ENCODE data around the gene CIBAR2. TPM values are rescaled to one million over a fixed set of nuclear protein-coding genes. Genes with fewer than 3 reads are reported as not detected.

CIBAR2 gene
- total and polyA plus RNA-seq, 2 experiments from 2014 or later = not detected

- ATAC-seq (no peak), DNase-seq (ENCODE audit: low spot score) (no peak)
- TF ChIP-seq NANOG (IDR thresholded peaks at IDR 0.05; ENCODE audit: borderline replicate concordance) (no peak), REST (IDR thresholded peaks at IDR 0.05; ENCODE audit: unreplicated experiment) (no peak), ZNF331 (CRISPR knock-in tag; IDR thresholded peaks at IDR 0.05; ENCODE audit: low read depth) (no peak), CTCF (conservative IDR thresholded peaks at IDR 0.05; ENCODE audit: low read depth in 2 of 2) (no peak), ZNF462 (CRISPR knock-in tag; IDR thresholded peaks at IDR 0.05) (no peak), STAT1 (IDR thresholded peaks at IDR 0.05; ENCODE audit: unreplicated experiment) (no peak), POLR2AphosphoS5 (IDR thresholded peaks at IDR 0.05; ENCODE audit: low read depth) (no peak), ZNF114 (CRISPR knock-in tag; IDR thresholded peaks at IDR 0.05) (no peak), EZH2 (IDR thresholded peaks at IDR 0.05; ENCODE audit: low read depth, unreplicated experiment) (no peak), EZH2phosphoT487 (IDR thresholded peaks at IDR 0.05; ENCODE audit: unreplicated experiment) (no peak), CREB1 (CRISPR knock-in tag; IDR thresholded peaks at IDR 0.05; ENCODE audit: low read depth) (no peak), ETS1 (IDR thresholded peaks at IDR 0.05) (no peak), JUNB (IDR thresholded peaks at IDR 0.05; ENCODE audit: unreplicated experiment) (no peak)
These were observed 28.3 kb upstream of the CIBAR2 start for GRCh38 chr16:85140455-85141012.

More at GRCh38 chr16:85140455-85141012, 28.3 kb upstream of the CIBAR2 start:
- no peaks in the 10 kb centered on the region for H3K36me3 Mint-ChIP-seq (ENCODE audit: low read depth)
- Histone ChIP-seq H3K27ac (ENCODE audit: low read depth) (no peak overlapping the region), H4K20me1 (replicated peaks; ENCODE audit: insufficient read depth) (no peaks in the 10 kb centered on the region), H3K4me1 (ENCODE audit: insufficient read depth) (peaks cover 7% of the 10 kb centered on the region; the same call in 1 of the 2 replicates), H3K4me3 (no peak overlapping the region), H3K9me2 (ENCODE audit: insufficient read depth) (no peaks in the 10 kb centered on the region), H3F3A (replicated peaks; ENCODE audit: low read depth) (no peaks in the 10 kb centered on the region), H2AFZ (no peak overlapping the region), H3K4me2 (no peak overlapping the region), H3K36me3 (ENCODE audit: insufficient read depth) (no peaks in the 10 kb centered on the region), H3K79me2 (replicated peaks; ENCODE audit: insufficient read depth) (no peaks in the 10 kb centered on the region), H3K27me3 (ENCODE audit: insufficient read depth) (no peaks in the 10 kb centered on the region)
- peaks cover 2% of the 10 kb centered on the region; the same call in 2 of the 3 replicates for H3K9me3 Mint-ChIP-seq
- peaks cover 23% of the 10 kb centered on the region for H3K27me3 Mint-ChIP-seq (ENCODE audit: insufficient read depth, low read depth, poor library complexity)
- peaks cover 30% of the 10 kb centered on the region for H3K4me1 Mint-ChIP-seq
- no peak overlapping the region for H3K4me3 Mint-ChIP-seq
- H3K27ac Mint-ChIP-seq = no peak overlapping the region
